H9 (cell line): ENCODE results near the gene OPTN. TPM values are rescaled to one million over a fixed set of nuclear protein-coding genes. Genes with fewer than 3 reads are reported as not detected.

Experiments
- DNase-seq: peaks from one replicate; pipeline ENCODE4 v3.0.0-alpha.2; 2017
- H2AFZ ChIP-seq: one replicate; pipeline ENCODE4 v1.6.1; 2013; ENCODE audit warnings: mild to moderate bottlenecking, low read length, control low read depth, moderate library complexity
- H2AK5ac ChIP-seq: 2 replicates; pipeline ENCODE4 v1.6.1; 2013; ENCODE audit warnings: low read length, control low read depth, mixed read lengths; ENCODE audit not compliant: insufficient read length
- H2BK120ac ChIP-seq: one replicate; pipeline ENCODE4 v1.6.1; 2013; ENCODE audit warnings: low read depth, mild to moderate bottlenecking, low read length, control low read depth, inconsistent platforms; ENCODE audit not compliant: poor library complexity, severe bottlenecking
- H2BK12ac ChIP-seq: 2 replicates; pipeline ENCODE4 v1.6.1; 2013; ENCODE audit warnings: low read length, control low read depth, mixed read lengths, low read depth; ENCODE audit not compliant: insufficient read length
- H2BK15ac ChIP-seq: 2 replicates; pipeline ENCODE4 v1.6.1; 2013; ENCODE audit warnings: low read depth, low read length, control low read depth
- H2BK20ac ChIP-seq: one replicate; pipeline ENCODE4 v1.6.1; 2013; ENCODE audit warnings: low read depth, mild to moderate bottlenecking, low read length, control low read depth, inconsistent platforms; ENCODE audit not compliant: poor library complexity, severe bottlenecking
- H2BK5ac ChIP-seq: 2 replicates; pipeline ENCODE4 v1.6.1; 2013; ENCODE audit warnings: low read length, control low read depth, mixed read lengths; ENCODE audit not compliant: insufficient read length
- H3K14ac ChIP-seq: 2 replicates; pipeline ENCODE4 v1.6.1; 2013; ENCODE audit warnings: low read length, control low read depth; ENCODE audit not compliant: insufficient read depth
- H3K18ac ChIP-seq: 2 replicates; pipeline ENCODE4 v1.6.1; 2013; ENCODE audit warnings: low read depth, mild to moderate bottlenecking, mixed read lengths, low read length, control low read depth; ENCODE audit not compliant: insufficient read length
- H3K23ac ChIP-seq: 2 replicates; pipeline ENCODE4 v1.6.1; 2013; ENCODE audit warnings: low read length, control low read depth, mixed read lengths, low read depth; ENCODE audit not compliant: insufficient read length
- H3K23me2 ChIP-seq: 2 replicates; pipeline ENCODE4 v1.6.1; 2013; ENCODE audit warnings: low read depth, mild to moderate bottlenecking, mixed read lengths, low read length, control low read depth; ENCODE audit not compliant: insufficient read length, poor library complexity, severe bottlenecking
- H3K27ac ChIP-seq: 2 replicates; pipeline ENCODE4 v1.5.1; 2013; ENCODE audit warnings: low read length, control low read depth, mixed read lengths, low read depth; ENCODE audit not compliant: insufficient read length
- H3K27me3 ChIP-seq: 2 replicates; pipeline ENCODE4 v1.6.1; 2013; ENCODE audit warnings: low read length, control low read depth, inconsistent platforms; ENCODE audit not compliant: insufficient read depth
- H3K4ac ChIP-seq: 2 replicates; pipeline ENCODE4 v1.6.1; 2013; ENCODE audit warnings: low read depth, mild to moderate bottlenecking, control low read depth, inconsistent platforms, low read length, moderate library complexity
- H3K4me1 ChIP-seq: 2 replicates; pipeline ENCODE4 v1.6.1; 2013; ENCODE audit warnings: low read length, control low read depth, inconsistent platforms; ENCODE audit not compliant: insufficient read depth
- H3K4me2 ChIP-seq: 2 replicates; pipeline ENCODE4 v1.6.1; 2013; ENCODE audit warnings: low read length, control low read depth, mixed read lengths; ENCODE audit not compliant: insufficient read length, insufficient read depth
- H3K56ac ChIP-seq: 2 replicates; pipeline ENCODE4 v1.6.1; 2013; ENCODE audit warnings: low read depth, mild to moderate bottlenecking, mixed read lengths, low read length, control low read depth; ENCODE audit not compliant: insufficient read length
- H3K79me1 ChIP-seq: 2 replicates; pipeline ENCODE4 v1.6.1; 2013; ENCODE audit warnings: low read depth, mild to moderate bottlenecking, moderate library complexity, low read length, control low read depth, inconsistent platforms; ENCODE audit not compliant: insufficient read depth, poor library complexity, severe bottlenecking
- H3K79me2 ChIP-seq: 2 replicates; pipeline ENCODE4 v1.6.1; 2013; ENCODE audit warnings: low read length, control low read depth, inconsistent platforms; ENCODE audit not compliant: insufficient read depth
- H3K9ac ChIP-seq: 2 replicates; pipeline ENCODE4 v1.6.1; 2013; ENCODE audit warnings: low read length, control low read depth, mixed read lengths; ENCODE audit not compliant: insufficient read length; ENCODE audit errors: extremely low read depth
- H3K9me3 ChIP-seq: one replicate; pipeline ENCODE4 v1.6.1; 2013; ENCODE audit warnings: low read depth, low read length, inconsistent platforms; ENCODE audit not compliant: control insufficient read depth
- H3T11ph ChIP-seq: one replicate; pipeline ENCODE4 v1.6.1; 2013; ENCODE audit warnings: mild to moderate bottlenecking, low read length, control low read depth, inconsistent platforms
- H4K20me1 ChIP-seq: one replicate; pipeline ENCODE4 v1.6.1; 2013; ENCODE audit not compliant: control insufficient read depth, insufficient read length, insufficient read depth
- H4K5ac ChIP-seq: 2 replicates; pipeline ENCODE4 v1.6.1; 2013; ENCODE audit warnings: low read depth, mild to moderate bottlenecking, mixed read lengths, low read length, control low read depth; ENCODE audit not compliant: insufficient read length
- H4K8ac ChIP-seq: replicated peaks from 2 replicates; pipeline ENCODE4 v1.6.1; 2013; ENCODE audit warnings: low read length, control low read depth, mixed read lengths, low read depth; ENCODE audit not compliant: insufficient read length
- H4K91ac ChIP-seq: 2 replicates; pipeline ENCODE4 v1.6.1; 2013; ENCODE audit warnings: low read depth, mild to moderate bottlenecking, moderate library complexity, mixed read lengths, low read length, control low read depth; ENCODE audit not compliant: insufficient read length
- H3K27ac Mint-ChIP-seq, 3 experiments: 2 replicates in 2 of 3; 3 replicates in 1 of 3; pipeline ENCODE4 v1.8.0; 2020 to 2021; ENCODE audit warnings: mixed read lengths in 3 of 3, mild to moderate bottlenecking in 1 of 3, moderate library complexity in 1 of 3
- H3K27me3 Mint-ChIP-seq: 2 replicates; pipeline ENCODE4 v1.8.0; 2021; ENCODE audit warnings: low read depth, mild to moderate bottlenecking, moderate library complexity, mixed read lengths
- H3K36me3 Mint-ChIP-seq, 3 experiments: 2 replicates in 2 of 3; 3 replicates in 1 of 3; pipeline ENCODE4 v1.8.0; 2020 to 2021; ENCODE audit warnings: low read depth in 3 of 3, mixed read lengths in 3 of 3; ENCODE audit not compliant: insufficient read depth in 1 of 3
- H3K4me1 Mint-ChIP-seq, 2 experiments: 2 replicates each; pipeline ENCODE4 v1.8.0; 2020; ENCODE audit warnings: mixed read lengths in 2 of 2
- H3K4me3 Mint-ChIP-seq, 2 experiments: 2 replicates in 1 of 2; 3 replicates in 1 of 2; pipeline ENCODE4 v1.8.0; 2020 to 2021; ENCODE audit warnings: mild to moderate bottlenecking in 2 of 2, mixed read lengths in 2 of 2, moderate library complexity in 1 of 2
- H3K9me3 Mint-ChIP-seq, 2 experiments: 2 replicates in 1 of 2; 3 replicates in 1 of 2; pipeline ENCODE4 v1.8.0; 2020; ENCODE audit warnings: mild to moderate bottlenecking in 2 of 2, mixed read lengths in 2 of 2, moderate library complexity in 1 of 2
- CTCF ChIP-seq: fragments of 200-600 bp; sonication (generic); conservative IDR thresholded peaks from 3 replicates; pipeline ENCODE4 v1.8.0; 2021; ENCODE audit warnings: antibody characterized with exemption, mild to moderate bottlenecking
- WGBS: extraction: QIAGEN DNeasy Blood & Tissue Kit; methylation state at CpG from one replicate; pipeline ENCODE4 v1.1.7; 2013; ENCODE audit warnings: missing lambda C conversion rate, low lambda C conversion rate, mixed read lengths; ENCODE audit not compliant: insufficient read length; ENCODE audit errors: extremely low coverage; 5-methylcytosine and 5-hydroxymethylcytosine counted together
- total RNA-seq: library from RNA; stranded (reverse); gene quantifications from 2 replicates; pipeline ENCODE4 v1.2.1, GENCODE V29; 2021

Gene OPTN
- total RNA-seq, 1 experiment from 2014 or later = 16.1 TPM

DNA sequence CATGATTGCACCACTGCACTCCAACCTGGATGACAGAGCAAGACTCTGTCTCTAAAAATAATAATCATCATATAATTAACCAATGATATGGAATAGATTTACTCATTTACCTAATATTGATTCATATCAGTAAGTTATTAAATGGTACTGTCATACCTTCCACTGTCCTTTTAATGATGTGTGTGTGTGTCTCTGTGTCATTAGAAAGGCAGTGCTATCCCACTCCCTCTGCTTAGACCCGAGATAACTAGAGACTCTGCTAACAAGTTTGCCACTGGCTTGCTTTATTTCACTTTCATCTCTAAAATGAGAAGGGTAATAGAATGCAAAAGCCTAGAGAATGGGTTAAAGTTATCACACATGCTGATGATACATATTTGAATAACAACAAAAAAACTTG, 82.5 kb downstream of the OPTN start:
- H3K56ac ChIP-seq = no peak overlapping the region
- H3K27me3 ChIP-seq = no peaks in the 10 kb centered on the region
- TF ChIP-seq CTCF = no peak
- no peaks in the 10 kb centered on the region for H3K4me1 ChIP-seq
- no peak overlapping the region for H4K91ac ChIP-seq
- H4K5ac ChIP-seq = no peak overlapping the region
- no peak overlapping the region for H2AFZ ChIP-seq
- H3K14ac ChIP-seq = no peak overlapping the region
- H2BK12ac ChIP-seq = no peak overlapping the region
- H3K27ac ChIP-seq = no peak overlapping the region
- H3K27me3 Mint-ChIP-seq = no peaks in the 10 kb centered on the region
- H3T11ph ChIP-seq = no peak overlapping the region
- H3K4me1 Mint-ChIP-seq = no peaks in the 10 kb centered on the region
- H3K79me1 ChIP-seq = no peaks in the 10 kb centered on the region
- H4K8ac ChIP-seq = no peak overlapping the region
- no peak overlapping the region for H3K4me2 ChIP-seq
- no peak overlapping the region for H2BK120ac ChIP-seq
- H3K9me3 Mint-ChIP-seq = peaks cover 2 to 5% of the 10 kb centered on the region in 2 experiments; a peak in 4 of 5 replicates
- H4K20me1 ChIP-seq = no peaks in the 10 kb centered on the region
- H3K36me3 Mint-ChIP-seq = peaks cover 81 to 96% (median 93%) of the 10 kb centered on the region in 3 experiments
- no peak overlapping the region for H3K27ac Mint-ChIP-seq
- H3K9me3 ChIP-seq = no peaks in the 10 kb centered on the region
- no peak overlapping the region for H2BK5ac ChIP-seq
- no peak overlapping the region for H3K4ac ChIP-seq
- H2AK5ac ChIP-seq = no peak overlapping the region
- no CpG with 5 or more reads among the region's 1 CpG for WGBS
- no peak overlapping the region for H3K4me3 Mint-ChIP-seq
- H2BK15ac ChIP-seq = no peak overlapping the region
- H2BK20ac ChIP-seq = no peak overlapping the region
- no peak overlapping the region for H3K23ac ChIP-seq
- no peak overlapping the region for H3K9ac ChIP-seq
- H3K18ac ChIP-seq = no peak overlapping the region
- no peak for DNase-seq
- no peaks in the 10 kb centered on the region for H3K23me2 ChIP-seq
- H3K79me2 ChIP-seq = no peaks in the 10 kb centered on the region
